Tibial nerve (tissue), 4 donors: ENCODE measurements around the gene TAF1L.

Experiments
- EP300 ChIP-seq, 2 donors: sonication (generic); formaldehyde crosslinking; IDR thresholded peaks; one replicate each; pipeline ENCODE4 v1.6.1; 2017; ENCODE audit warnings: antibody characterized with exemption in 2 of 2, mild to moderate bottlenecking in 1 of 2
- TF ChIP-seq, protein P1 (sequence below), 5 experiments: fragments of 200-600 bp in 3 of 5; fragments of 450-650 bp in 2 of 5; sonication (generic) in 3 of 5; IDR thresholded peaks; one replicate each; pipeline ENCODE4 v1.5.1; 2016 to 2019; ENCODE audit warnings: antibody characterized with exemption in 5 of 5, mild to moderate bottlenecking in 3 of 5, moderate library complexity in 2 of 5

DNA sequence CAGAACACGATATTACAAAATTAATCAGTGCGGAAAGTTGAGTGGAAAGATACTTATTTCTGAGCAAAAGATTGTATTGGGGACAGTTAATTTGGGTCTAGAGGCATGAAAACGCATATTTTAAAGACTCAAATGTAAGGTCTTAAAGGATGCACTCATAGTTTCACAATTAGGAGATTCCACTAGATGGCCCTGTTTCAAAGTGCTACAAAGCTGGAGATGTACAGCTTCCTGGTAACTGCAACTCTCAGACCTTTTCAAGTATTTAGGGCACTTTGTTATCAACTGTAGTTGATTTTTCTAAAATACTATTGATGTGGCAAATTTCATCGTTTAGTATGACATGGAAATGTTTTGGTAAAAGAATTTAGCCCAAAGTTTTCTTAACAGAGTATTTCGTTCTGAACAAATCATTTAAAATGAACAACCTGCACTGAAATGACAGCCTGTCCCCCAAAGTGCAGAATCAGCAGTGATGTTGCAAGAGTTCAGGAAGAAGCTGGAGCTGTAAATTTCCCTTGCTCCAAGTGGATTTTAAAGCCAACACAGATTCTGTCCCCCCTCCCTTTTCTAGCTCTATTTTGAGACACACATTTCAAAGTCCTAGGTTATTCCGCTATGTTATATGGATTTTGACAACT, 46.3 kb downstream of the TAF1L start:
- TF ChIP-seq, protein P1, sequence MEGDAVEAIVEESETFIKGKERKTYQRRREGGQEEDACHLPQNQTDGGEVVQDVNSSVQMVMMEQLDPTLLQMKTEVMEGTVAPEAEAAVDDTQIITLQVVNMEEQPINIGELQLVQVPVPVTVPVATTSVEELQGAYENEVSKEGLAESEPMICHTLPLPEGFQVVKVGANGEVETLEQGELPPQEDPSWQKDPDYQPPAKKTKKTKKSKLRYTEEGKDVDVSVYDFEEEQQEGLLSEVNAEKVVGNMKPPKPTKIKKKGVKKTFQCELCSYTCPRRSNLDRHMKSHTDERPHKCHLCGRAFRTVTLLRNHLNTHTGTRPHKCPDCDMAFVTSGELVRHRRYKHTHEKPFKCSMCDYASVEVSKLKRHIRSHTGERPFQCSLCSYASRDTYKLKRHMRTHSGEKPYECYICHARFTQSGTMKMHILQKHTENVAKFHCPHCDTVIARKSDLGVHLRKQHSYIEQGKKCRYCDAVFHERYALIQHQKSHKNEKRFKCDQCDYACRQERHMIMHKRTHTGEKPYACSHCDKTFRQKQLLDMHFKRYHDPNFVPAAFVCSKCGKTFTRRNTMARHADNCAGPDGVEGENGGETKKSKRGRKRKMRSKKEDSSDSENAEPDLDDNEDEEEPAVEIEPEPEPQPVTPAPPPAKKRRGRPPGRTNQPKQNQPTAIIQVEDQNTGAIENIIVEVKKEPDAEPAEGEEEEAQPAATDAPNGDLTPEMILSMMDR (IDR thresholded peaks at IDR 0.05): peak; percentile 30 to 41 (median 33)
- TF ChIP-seq EP300 (IDR thresholded peaks at IDR 0.05): no peak
